HepG2 (cell line): ENCODE data around the gene MOGAT3. TPM values are rescaled to one million over a fixed set of nuclear protein-coding genes. Genes with fewer than 3 reads are reported as not detected.
A peak's percentile ranks its signal among the peaks of the same experiment; 100 is the strongest.

Experiments used
- KLF9 ChIP-seq: IDR thresholded peaks from 2 replicates; pipeline ENCODE4 v1.6.1; 2016; ENCODE audit warnings: low read depth
- MED1 ChIP-seq: sonication (generic); formaldehyde crosslinking; IDR thresholded peaks from 2 replicates; pipeline ENCODE4 v1.4.0; 2020; ENCODE audit warnings: missing genetic modification reagents
- RARG ChIP-seq: sonication (generic); formaldehyde crosslinking; IDR thresholded peaks from 2 replicates; pipeline ENCODE4 v1.4.0; 2020; ENCODE audit warnings: low read depth, mild to moderate bottlenecking, missing genetic modification reagents
- SUZ12 ChIP-seq: fragments of 150-350 bp; IDR thresholded peaks from 2 replicates; pipeline ENCODE4 v1.6.1; 2014; ENCODE audit warnings: low read depth, low read length
- TEAD3 ChIP-seq: optimal IDR thresholded peaks from 2 replicates; pipeline ENCODE3; 2016; ENCODE audit warnings: borderline replicate concordance
- THAP11 ChIP-seq: IDR thresholded peaks from 2 replicates; pipeline ENCODE4 v1.6.1; 2016; ENCODE audit warnings: missing biosample characterization, missing genetic modification reagents
- ZFP36L1 ChIP-seq: sonication (generic); formaldehyde crosslinking; IDR thresholded peaks from 2 replicates; pipeline ENCODE4 v1.8.0; 2022; ENCODE audit warnings: mild to moderate bottlenecking, missing genetic modification reagents, moderate library complexity
- ZNF317 ChIP-seq: sonication (generic); formaldehyde crosslinking; IDR thresholded peaks from 2 replicates; pipeline ENCODE4 v1.5.0; 2020; ENCODE audit warnings: mild to moderate bottlenecking, missing genetic modification reagents
- ZNF331 ChIP-seq: sonication (generic); formaldehyde crosslinking; IDR thresholded peaks from 2 replicates; pipeline ENCODE4 v1.4.0; 2020; ENCODE audit warnings: missing genetic modification reagents
- ZNF350 ChIP-seq: sonication (generic); formaldehyde crosslinking; IDR thresholded peaks from 2 replicates; pipeline ENCODE4 v1.4.0; 2020; ENCODE audit warnings: mild to moderate bottlenecking, low read depth, missing genetic modification reagents, borderline replicate concordance
- ZNF562 ChIP-seq: sonication (generic); formaldehyde crosslinking; IDR thresholded peaks from 2 replicates; pipeline ENCODE4 v1.8.0; 2022; ENCODE audit warnings: missing genetic modification reagents, borderline replicate concordance
- ZSCAN21 ChIP-seq: sonication (generic); formaldehyde crosslinking; IDR thresholded peaks from 2 replicates; pipeline ENCODE4 v1.8.0; 2022; ENCODE audit warnings: mild to moderate bottlenecking, missing genetic modification reagents, moderate library complexity, borderline replicate concordance
- polyA plus RNA-seq, 8 experiments: library from polyadenylated mRNA; depleted of rRNA in 3 of 8; stranded (reverse) in 7 of 8; unstranded in 1 of 8; fragments of >200 nt; fragmentation: Illumina TruSeq in 4 of 8; extraction: Trizol in 4 of 8; gene quantifications; 2 replicates each; pipeline versions ENCODE4 v1.2.1 to v1.2.3, GENCODE V29; 2011 to 2016; ENCODE audit warnings: low read depth in 4 of 8, missing spikeins in 1 of 8, mixed read lengths in 1 of 8; ENCODE audit not compliant: insufficient read depth in 1 of 8
- total RNA-seq, 5 experiments: library from RNA; depleted of rRNA; stranded (reverse); fragments of >200 nt; fragmentation: Illumina TruSeq; extraction: Trizol; gene quantifications; 2 replicates each; pipeline ENCODE4 v1.2.3, GENCODE V29; 2016; ENCODE audit warnings: low read depth in 1 of 5
- TF ChIP-seq, protein P1 (sequence below): sonication (generic); formaldehyde crosslinking; IDR thresholded peaks from 2 replicates; pipeline ENCODE4 v1.8.1; 2023; ENCODE audit warnings: missing genetic modification reagents, mild to moderate bottlenecking, borderline replicate concordance
- TF ChIP-seq, protein P2 (sequence below): sonication (generic); formaldehyde crosslinking; IDR thresholded peaks from 2 replicates; pipeline ENCODE4 v1.9.0; 2022; ENCODE audit warnings: low read depth, missing genetic modification reagents
- TF ChIP-seq, protein P3 (sequence below): sonication (generic); formaldehyde crosslinking; conservative IDR thresholded peaks from 2 replicates; pipeline ENCODE4 v1.4.0; 2020; ENCODE audit warnings: mild to moderate bottlenecking, missing genetic modification reagents, moderate library complexity
- TF ChIP-seq, protein P4 (sequence below), 2 experiments: sonication (generic) in 1 of 2; formaldehyde crosslinking in 1 of 2; IDR thresholded peaks; 2 replicates each; pipeline versions ENCODE4 v1.5.1 to v1.6.1; 2011 to 2020; ENCODE audit warnings: borderline replicate concordance in 1 of 2, low read depth in 1 of 2, low read length in 1 of 2, mild to moderate bottlenecking in 1 of 2, missing genetic modification reagents in 1 of 2, moderate library complexity in 1 of 2
- TF ChIP-seq, protein P5 (sequence below): sonication (generic); formaldehyde crosslinking; IDR thresholded peaks from 2 replicates; pipeline ENCODE4 v1.5.1; 2020; ENCODE audit warnings: missing genetic modification reagents, mild to moderate bottlenecking, borderline replicate concordance
- TF ChIP-seq, protein P6 (sequence below): sonication (generic); formaldehyde crosslinking; IDR thresholded peaks from 2 replicates; pipeline ENCODE4 v1.8.1; 2023; ENCODE audit warnings: mild to moderate bottlenecking, missing genetic modification reagents, borderline replicate concordance
- TF ChIP-seq, protein P7 (sequence below): IDR thresholded peaks from 2 replicates; pipeline ENCODE4 v1.6.1; 2016

Gene MOGAT3
- total and polyA plus RNA-seq, 2 of the 13 experiments (the other 11 are each of a cell fraction or from before 2014, with no cell fraction given): 22.5 to 30.5 TPM

DNA sequence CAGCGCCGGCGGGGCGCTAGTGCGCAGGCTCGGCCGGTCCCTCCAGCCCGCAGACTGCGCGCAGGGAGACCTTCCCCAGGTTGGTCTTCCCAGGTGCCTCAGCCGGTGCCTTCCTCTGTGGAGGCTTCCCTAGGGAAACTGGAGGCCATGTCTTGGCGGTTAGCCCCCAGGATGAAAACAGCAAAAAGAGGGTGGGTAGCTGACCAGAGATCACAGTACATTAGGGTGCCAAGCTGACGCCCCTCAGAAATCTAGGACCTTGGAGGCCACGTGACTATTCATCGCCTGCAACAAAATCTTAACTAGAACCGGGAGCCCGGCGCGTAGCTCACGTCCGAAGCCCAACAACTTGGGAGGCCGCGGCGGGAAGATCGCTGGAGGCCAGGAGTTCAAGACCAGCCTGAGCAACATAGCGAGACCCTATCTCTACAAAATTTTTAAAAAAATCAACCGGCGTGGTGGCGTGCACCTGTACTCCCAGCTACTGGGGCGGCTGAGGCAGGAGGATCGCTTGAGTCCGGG lies 44.4 kb upstream of the MOGAT3 start (continued):
- TF ChIP-seq ZNF562 (CRISPR knock-in tag): no peak
- no peak for TF ChIP-seq ZSCAN21 (CRISPR knock-in tag)
- TF ChIP-seq, protein P1, sequence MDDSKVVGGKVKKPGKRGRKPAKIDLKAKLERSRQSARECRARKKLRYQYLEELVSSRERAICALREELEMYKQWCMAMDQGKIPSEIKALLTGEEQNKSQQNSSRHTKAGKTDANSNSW (CRISPR knock-in tag): no peak
- TF ChIP-seq, protein P2, sequence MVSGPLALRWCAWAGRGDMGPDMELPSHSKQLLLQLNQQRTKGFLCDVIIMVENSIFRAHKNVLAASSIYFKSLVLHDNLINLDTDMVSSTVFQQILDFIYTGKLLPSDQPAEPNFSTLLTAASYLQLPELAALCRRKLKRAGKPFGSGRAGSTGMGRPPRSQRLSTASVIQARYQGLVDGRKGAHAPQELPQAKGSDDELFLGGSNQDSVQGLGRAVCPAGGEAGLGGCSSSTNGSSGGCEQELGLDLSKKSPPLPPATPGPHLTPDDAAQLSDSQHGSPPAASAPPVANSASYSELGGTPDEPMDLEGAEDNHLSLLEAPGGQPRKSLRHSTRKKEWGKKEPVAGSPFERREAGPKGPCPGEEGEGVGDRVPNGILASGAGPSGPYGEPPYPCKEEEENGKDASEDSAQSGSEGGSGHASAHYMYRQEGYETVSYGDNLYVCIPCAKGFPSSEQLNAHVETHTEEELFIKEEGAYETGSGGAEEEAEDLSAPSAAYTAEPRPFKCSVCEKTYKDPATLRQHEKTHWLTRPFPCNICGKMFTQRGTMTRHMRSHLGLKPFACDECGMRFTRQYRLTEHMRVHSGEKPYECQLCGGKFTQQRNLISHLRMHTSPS: no peak
- TF ChIP-seq SUZ12: no peak
- peak; percentile 5; the same call in 1 of the 2 replicates for TF ChIP-seq MED1 (CRISPR knock-in tag)
- TF ChIP-seq ZNF350 (CRISPR knock-in tag): 0 out of 2 replicates have a peak, but pooled peaks have one; percentile 10
- no peak for TF ChIP-seq KLF9
- TF ChIP-seq, protein P3, sequence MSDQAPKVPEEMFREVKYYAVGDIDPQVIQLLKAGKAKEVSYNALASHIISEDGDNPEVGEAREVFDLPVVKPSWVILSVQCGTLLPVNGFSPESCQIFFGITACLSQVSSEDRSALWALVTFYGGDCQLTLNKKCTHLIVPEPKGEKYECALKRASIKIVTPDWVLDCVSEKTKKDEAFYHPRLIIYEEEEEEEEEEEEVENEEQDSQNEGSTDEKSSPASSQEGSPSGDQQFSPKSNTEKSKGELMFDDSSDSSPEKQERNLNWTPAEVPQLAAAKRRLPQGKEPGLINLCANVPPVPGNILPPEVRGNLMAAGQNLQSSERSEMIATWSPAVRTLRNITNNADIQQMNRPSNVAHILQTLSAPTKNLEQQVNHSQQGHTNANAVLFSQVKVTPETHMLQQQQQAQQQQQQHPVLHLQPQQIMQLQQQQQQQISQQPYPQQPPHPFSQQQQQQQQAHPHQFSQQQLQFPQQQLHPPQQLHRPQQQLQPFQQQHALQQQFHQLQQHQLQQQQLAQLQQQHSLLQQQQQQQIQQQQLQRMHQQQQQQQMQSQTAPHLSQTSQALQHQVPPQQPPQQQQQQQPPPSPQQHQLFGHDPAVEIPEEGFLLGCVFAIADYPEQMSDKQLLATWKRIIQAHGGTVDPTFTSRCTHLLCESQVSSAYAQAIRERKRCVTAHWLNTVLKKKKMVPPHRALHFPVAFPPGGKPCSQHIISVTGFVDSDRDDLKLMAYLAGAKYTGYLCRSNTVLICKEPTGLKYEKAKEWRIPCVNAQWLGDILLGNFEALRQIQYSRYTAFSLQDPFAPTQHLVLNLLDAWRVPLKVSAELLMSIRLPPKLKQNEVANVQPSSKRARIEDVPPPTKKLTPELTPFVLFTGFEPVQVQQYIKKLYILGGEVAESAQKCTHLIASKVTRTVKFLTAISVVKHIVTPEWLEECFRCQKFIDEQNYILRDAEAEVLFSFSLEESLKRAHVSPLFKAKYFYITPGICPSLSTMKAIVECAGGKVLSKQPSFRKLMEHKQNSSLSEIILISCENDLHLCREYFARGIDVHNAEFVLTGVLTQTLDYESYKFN (CRISPR knock-in tag): no peak
- peak; percentile 47; the same call in 1 of the 2 replicates for TF ChIP-seq ZNF331 (CRISPR knock-in tag)
- TF ChIP-seq, protein P4, sequence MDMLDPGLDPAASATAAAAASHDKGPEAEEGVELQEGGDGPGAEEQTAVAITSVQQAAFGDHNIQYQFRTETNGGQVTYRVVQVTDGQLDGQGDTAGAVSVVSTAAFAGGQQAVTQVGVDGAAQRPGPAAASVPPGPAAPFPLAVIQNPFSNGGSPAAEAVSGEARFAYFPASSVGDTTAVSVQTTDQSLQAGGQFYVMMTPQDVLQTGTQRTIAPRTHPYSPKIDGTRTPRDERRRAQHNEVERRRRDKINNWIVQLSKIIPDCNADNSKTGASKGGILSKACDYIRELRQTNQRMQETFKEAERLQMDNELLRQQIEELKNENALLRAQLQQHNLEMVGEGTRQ (IDR thresholded peaks at IDR 0.05; ENCODE audit: low read depth, low read length): no peak
- TF ChIP-seq, protein P4 (CRISPR knock-in tag; IDR thresholded peaks at IDR 0.05; ENCODE audit: borderline replicate concordance): peak; percentile 69; the same call in 1 of the 2 replicates
- TF ChIP-seq, protein P5, sequence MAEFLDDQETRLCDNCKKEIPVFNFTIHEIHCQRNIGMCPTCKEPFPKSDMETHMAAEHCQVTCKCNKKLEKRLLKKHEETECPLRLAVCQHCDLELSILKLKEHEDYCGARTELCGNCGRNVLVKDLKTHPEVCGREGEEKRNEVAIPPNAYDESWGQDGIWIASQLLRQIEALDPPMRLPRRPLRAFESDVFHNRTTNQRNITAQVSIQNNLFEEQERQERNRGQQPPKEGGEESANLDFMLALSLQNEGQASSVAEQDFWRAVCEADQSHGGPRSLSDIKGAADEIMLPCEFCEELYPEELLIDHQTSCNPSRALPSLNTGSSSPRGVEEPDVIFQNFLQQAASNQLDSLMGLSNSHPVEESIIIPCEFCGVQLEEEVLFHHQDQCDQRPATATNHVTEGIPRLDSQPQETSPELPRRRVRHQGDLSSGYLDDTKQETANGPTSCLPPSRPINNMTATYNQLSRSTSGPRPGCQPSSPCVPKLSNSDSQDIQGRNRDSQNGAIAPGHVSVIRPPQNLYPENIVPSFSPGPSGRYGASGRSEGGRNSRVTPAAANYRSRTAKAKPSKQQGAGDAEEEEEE: no peak
- TF ChIP-seq RARG (CRISPR knock-in tag): no peak
- TF ChIP-seq, protein P6, sequence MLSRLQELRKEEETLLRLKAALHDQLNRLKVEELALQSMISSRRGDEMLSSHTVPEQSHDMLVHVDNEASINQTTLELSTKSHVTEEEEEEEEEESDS (CRISPR knock-in tag): no peak
- TF ChIP-seq THAP11 (CRISPR knock-in tag): no peak
- no peak for TF ChIP-seq ZNF317
- TF ChIP-seq TEAD3 (CRISPR knock-in tag): no peak
- TF ChIP-seq, protein P7, sequence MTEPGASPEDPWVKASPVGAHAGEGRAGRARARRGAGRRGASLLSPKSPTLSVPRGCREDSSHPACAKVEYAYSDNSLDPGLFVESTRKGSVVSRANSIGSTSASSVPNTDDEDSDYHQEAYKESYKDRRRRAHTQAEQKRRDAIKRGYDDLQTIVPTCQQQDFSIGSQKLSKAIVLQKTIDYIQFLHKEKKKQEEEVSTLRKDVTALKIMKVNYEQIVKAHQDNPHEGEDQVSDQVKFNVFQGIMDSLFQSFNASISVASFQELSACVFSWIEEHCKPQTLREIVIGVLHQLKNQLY: no peak
- TF ChIP-seq ZFP36L1 (CRISPR knock-in tag): no peak
